ENCODE results near the gene GLT8D1.
A peak's percentile ranks its signal among the peaks of the same experiment; 100 is the strongest.
"Not testable (repeated sequence)": the region's sequence is repeated elsewhere in the genome, so short reads cannot be mapped to it uniquely, and the experiment has no call there.

Gene GLT8D1

GRCh38 chr3:52705688-52706686 lies at the start of gene GLT8D1, which contains the start of gene SPCS1:
Gene GLT8D1 (minus strand): TSS chr3:52705791. CDS start chr3:52700460, 5,331 bp downstream.
Gene SPCS1 (plus strand): TSS chr3:52706106. CDS start chr3:52706247, 141 bp downstream.
- DNase-seq: peak; percentile 85

- no peak for DNase-seq
Observed at GRCh38 chr3:52754373-52754772, 48.8 kb upstream of the GLT8D1 start.

- no peak for DNase-seq
Observed at GRCh38 chr3:52752045-52752660, 46.6 kb upstream of the GLT8D1 start.

GRCh38 chr3:52743721-52744120 lies 38.1 kb upstream of the GLT8D1 start:
- no peak for DNase-seq

- no peak for DNase-seq
Observed at GRCh38 chr3:52743152-52743551, 37.6 kb upstream of the GLT8D1 start.

GRCh38 chr3:52742418-52743041 lies 36.9 kb upstream of the GLT8D1 start:
- peak; percentile 1 for DNase-seq

- no peak for DNase-seq
Observed at GRCh38 chr3:52739730-52740129, 34.1 kb upstream of the GLT8D1 start.

- DNase-seq: no peak
Observed at GRCh38 chr3:52733256-52733891, 27.8 kb upstream of the GLT8D1 start.

DNA sequence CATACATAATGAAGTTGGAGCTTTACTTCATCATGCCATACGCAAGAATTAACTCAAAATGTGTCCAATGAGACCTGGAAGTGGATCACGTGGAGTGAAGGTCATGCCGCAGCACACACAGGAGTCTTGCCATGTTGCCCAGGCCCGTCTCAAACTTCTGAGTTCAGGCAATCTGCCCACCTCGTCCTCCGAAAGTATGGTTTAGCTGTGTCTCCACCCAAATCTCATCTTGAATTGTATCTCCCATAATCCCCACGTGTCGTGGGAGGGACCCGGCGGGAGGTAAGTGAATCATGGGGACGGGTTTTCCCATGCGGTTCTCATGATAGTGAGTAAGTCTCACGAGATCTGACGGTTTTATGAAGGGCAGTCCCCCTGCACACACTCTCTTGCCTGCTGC lies 26.0 kb upstream of the GLT8D1 start:
- no peak for DNase-seq

DNA sequence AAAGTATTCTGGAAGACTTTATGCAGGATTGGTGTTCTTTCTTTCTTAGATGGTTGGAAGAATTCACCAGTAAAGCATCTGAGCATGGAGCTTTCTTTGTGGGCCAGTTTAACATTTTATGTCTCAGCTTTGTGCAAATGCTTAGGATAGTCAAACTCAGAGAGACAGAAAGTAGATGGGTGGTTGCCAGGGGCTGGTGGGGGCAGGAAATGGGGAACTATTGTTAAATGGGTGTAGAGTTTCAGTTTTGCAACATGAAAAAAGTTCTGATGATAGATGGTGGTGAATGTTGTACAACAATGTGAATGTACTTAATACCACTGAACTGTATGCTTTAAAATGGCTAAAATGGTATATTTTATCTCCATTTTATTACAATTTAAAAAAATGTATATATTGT lies 25.1 kb upstream of the GLT8D1 start:
- no peak for DNase-seq

- DNase-seq: not testable (repeated sequence)
Observed at GRCh38 chr3:52728753-52729152, 23.2 kb upstream of the GLT8D1 start.

GRCh38 chr3:52724511-52724910 lies 18.9 kb upstream of the GLT8D1 start:
- DNase-seq: no peak

- DNase-seq: no peak
Observed at GRCh38 chr3:52723935-52724334, 18.3 kb upstream of the GLT8D1 start.

DNA sequence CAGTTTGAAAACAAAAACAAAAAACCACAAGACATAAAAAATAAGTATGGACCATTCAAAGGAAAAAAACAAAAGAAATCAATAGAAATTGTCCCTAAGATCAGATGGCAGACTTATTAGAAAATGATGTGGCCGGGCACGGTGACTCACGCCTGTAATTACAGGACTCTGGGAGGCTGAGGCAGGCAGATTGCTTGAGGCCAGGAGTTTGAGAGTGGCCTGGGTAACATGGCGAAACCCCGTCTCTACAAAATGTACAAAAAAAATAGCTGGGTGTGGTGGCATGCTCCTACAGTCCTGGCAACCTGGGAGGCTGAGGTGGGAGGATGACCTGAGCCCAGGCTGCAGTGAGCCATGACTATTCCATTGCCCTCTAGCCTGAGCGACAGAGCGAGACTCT lies 16.9 kb upstream of the GLT8D1 start:
- DNase-seq: no peak

GRCh38 chr3:52721730-52722008 lies 16.1 kb upstream of the GLT8D1 start:
- no peak for DNase-seq

DNA sequence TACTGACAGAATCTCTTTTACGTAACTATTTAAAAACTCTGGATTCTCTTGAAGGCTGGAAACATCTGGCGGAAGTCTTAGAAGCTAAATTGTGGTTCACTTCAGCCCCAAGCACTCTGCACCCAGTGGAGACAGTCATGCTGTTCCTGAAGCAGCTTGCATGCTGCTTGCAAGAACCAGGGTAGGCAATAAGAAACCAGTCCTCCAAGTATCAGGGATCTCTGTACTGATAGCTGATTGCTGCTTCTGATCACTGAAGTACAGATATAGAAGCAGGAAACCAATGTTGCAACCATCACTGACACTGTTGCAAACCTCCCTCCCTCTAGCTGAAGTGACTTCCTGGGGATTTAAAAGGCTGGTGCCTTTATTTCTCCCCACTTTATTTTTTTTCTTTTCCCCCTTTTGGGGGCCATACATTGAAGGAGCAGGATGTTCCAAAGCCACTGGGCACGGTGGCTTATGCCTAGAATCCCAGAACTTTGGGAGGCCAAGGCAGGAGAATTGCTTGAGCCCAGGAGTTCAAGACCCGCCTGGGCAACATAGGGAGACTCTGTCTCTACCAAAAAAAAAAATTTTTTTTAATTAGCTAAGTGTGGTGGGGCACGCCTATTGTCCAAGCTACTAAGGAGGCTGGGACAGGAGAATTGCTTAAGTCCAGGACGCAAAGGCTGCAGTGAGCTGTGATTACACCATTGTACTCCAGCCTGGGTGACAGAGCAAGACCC lies 15.6 kb upstream of the GLT8D1 start:
- DNase-seq: no peak

DNA sequence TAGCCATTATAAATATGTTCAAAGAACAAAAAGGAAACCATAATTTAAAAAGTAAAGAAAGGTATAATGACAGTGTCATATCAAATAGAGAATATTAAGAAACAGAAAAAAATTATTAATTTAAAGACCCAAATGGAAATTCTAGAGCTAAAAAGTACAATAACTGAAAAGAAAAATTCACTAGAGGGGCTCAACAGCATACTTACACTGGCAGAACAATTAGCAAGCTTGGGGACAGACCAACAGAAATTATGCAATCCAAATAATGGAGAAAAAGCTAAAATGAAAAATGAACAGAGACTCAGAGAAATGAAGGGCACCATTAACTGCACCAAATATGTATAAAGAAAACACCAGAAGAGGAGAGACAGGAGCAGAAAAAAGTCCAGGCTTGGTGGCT lies 14.0 kb upstream of the GLT8D1 start:
- no peak for DNase-seq

GRCh38 chr3:52715714-52716305 lies 10.2 kb upstream of the GLT8D1 start:
- no peak for DNase-seq

- DNase-seq: no peak
Observed at GRCh38 chr3:52714335-52715302, 9.0 kb upstream of the GLT8D1 start.

- no peak for DNase-seq
Observed at GRCh38 chr3:52712291-52713212, 7.0 kb upstream of the GLT8D1 start.

Data from NCI-H2227 treated with DMSO at 0.1 percent for 48 hours (cell line).